Measurements from ENCODE around the gene TGFB2. TPM values are rescaled to one million over a fixed set of nuclear protein-coding genes. Genes with fewer than 3 reads are reported as not detected.
A peak's percentile ranks its signal among the peaks of the same experiment; 100 is the strongest.

The TGFB2 gene
- total RNA-seq, 1 experiment from 2014 or later = not detected

DNA sequence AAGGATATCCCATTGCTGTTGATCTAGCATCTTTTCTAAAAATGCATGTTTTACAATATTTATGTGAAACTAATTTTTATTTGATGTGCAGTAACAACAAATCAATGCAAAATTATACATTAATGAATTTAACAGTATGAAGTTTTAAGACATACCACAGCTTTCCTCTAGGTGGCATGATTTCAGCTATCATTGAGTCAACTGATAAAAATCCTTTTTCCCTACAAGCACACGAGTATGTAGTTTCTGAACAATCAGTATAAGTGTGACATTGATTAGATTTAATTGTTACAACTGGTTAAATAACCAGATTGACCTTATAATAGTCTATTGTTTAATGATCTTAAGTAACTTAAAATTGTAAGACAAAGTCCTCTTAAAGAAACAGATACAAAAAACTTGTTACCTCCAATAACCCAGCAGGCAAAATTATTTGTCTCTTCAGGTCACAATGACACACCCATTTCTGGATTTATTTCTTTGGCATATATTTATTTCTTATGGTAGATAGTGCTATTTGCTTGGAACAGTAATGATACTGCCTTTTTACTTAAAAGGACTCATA lies 5.8 kb upstream of the TGFB2 start:
- H3K9me3 Mint-ChIP-seq = no peaks in the 10 kb centered on the region
- peaks cover 19 to 20% of the 10 kb centered on the region in 2 experiments for H3K4me1 Mint-ChIP-seq
- no peak overlapping the region for H2AFZ ChIP-seq (ENCODE audit: low read length)
- no peak overlapping the region for H4K8ac ChIP-seq (replicated peaks; ENCODE audit: insufficient read length, low read depth, low read length)
- H3K18ac ChIP-seq (ENCODE audit: insufficient read length, low read depth, low read length) = no peak overlapping the region
- no peaks in the 10 kb centered on the region for H3K23me2 ChIP-seq (ENCODE audit: insufficient read length, low read depth, low read length, poor library complexity, severe bottlenecking)
- TF ChIP-seq, protein P1, sequence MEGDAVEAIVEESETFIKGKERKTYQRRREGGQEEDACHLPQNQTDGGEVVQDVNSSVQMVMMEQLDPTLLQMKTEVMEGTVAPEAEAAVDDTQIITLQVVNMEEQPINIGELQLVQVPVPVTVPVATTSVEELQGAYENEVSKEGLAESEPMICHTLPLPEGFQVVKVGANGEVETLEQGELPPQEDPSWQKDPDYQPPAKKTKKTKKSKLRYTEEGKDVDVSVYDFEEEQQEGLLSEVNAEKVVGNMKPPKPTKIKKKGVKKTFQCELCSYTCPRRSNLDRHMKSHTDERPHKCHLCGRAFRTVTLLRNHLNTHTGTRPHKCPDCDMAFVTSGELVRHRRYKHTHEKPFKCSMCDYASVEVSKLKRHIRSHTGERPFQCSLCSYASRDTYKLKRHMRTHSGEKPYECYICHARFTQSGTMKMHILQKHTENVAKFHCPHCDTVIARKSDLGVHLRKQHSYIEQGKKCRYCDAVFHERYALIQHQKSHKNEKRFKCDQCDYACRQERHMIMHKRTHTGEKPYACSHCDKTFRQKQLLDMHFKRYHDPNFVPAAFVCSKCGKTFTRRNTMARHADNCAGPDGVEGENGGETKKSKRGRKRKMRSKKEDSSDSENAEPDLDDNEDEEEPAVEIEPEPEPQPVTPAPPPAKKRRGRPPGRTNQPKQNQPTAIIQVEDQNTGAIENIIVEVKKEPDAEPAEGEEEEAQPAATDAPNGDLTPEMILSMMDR (conservative IDR thresholded peaks at IDR 0.05) = peak; percentile 76
- no peak overlapping the region for H2BK20ac ChIP-seq (ENCODE audit: low read depth, low read length, poor library complexity, severe bottlenecking)
- no peak for DNase-seq
- no CpG with 5 or more reads among the region's 1 CpG for WGBS (ENCODE audit: extremely low coverage, insufficient read length, low lambda C conversion rate)
- no peaks in the 10 kb centered on the region for H4K20me1 ChIP-seq (ENCODE audit: control insufficient read depth, insufficient read depth, insufficient read length)
- H3K27ac ChIP-seq (ENCODE audit: insufficient read length, low read depth, low read length) = no peak overlapping the region
- H2BK12ac ChIP-seq (ENCODE audit: insufficient read length, low read depth, low read length) = no peak overlapping the region
- no peak overlapping the region for H2BK15ac ChIP-seq (ENCODE audit: low read depth, low read length)
- no peaks in the 10 kb centered on the region for H3K9me3 ChIP-seq (ENCODE audit: control insufficient read depth, low read depth, low read length)
- no peak overlapping the region for H3K4me2 ChIP-seq (ENCODE audit: insufficient read depth, insufficient read length, low read length)
- H3K4ac ChIP-seq (ENCODE audit: low read depth, low read length) = no peak overlapping the region
- H2BK120ac ChIP-seq (ENCODE audit: low read depth, low read length, poor library complexity, severe bottlenecking) = no peak overlapping the region
- H3K4me3 Mint-ChIP-seq = no peak overlapping the region
- no peak overlapping the region for H3K56ac ChIP-seq (ENCODE audit: insufficient read length, low read depth, low read length)
- H2BK5ac ChIP-seq (ENCODE audit: insufficient read length, low read length) = no peak overlapping the region
- H3K27ac Mint-ChIP-seq = no peak overlapping the region
- H3K4me1 ChIP-seq (ENCODE audit: insufficient read depth, low read length) = no peaks in the 10 kb centered on the region
- no peak overlapping the region for H3K23ac ChIP-seq (ENCODE audit: insufficient read length, low read depth, low read length)
- H4K5ac ChIP-seq (ENCODE audit: insufficient read length, low read depth, low read length) = no peak overlapping the region
- no peaks in the 10 kb centered on the region for H3K79me1 ChIP-seq (ENCODE audit: insufficient read depth, low read depth, low read length, poor library complexity, severe bottlenecking)
- H3K9ac ChIP-seq (ENCODE audit: extremely low read depth, insufficient read length, low read length) = no peak overlapping the region
- H3K36me3 Mint-ChIP-seq (ENCODE audit: insufficient read depth in 1 of 3, low read depth in 3 of 3) = no peaks in the 10 kb centered on the region
- peaks cover 2% of the 10 kb centered on the region; the same call in 1 of the 2 replicates for H3K27me3 Mint-ChIP-seq (ENCODE audit: low read depth)
- H3K14ac ChIP-seq (ENCODE audit: insufficient read depth, low read length) = no peak overlapping the region
- no peak overlapping the region for H3T11ph ChIP-seq (ENCODE audit: low read length)
- no peaks in the 10 kb centered on the region for H3K79me2 ChIP-seq (ENCODE audit: insufficient read depth, low read length)
- H4K91ac ChIP-seq (ENCODE audit: insufficient read length, low read depth, low read length) = no peak overlapping the region
- H3K27me3 ChIP-seq (ENCODE audit: insufficient read depth, low read length) = no peaks in the 10 kb centered on the region
- no peak overlapping the region for H2AK5ac ChIP-seq (ENCODE audit: insufficient read length, low read length)
